ENCODE results near the gene SPDYA. TPM values are rescaled to one million over a fixed set of nuclear protein-coding genes. Genes with fewer than 3 reads are reported as not detected.

Gene SPDYA
- total and polyA plus RNA-seq, 11 donors: 0.06 to 0.50 (median 0.28) TPM; not detected in 5

- Histone ChIP-seq H3K27ac (no peak overlapping the region), H3K27me3 (no peaks in the 10 kb centered on the region), H3K36me3 (peaks cover 0 to 16% (median 13%) of the 10 kb centered on the region in 9 donors), H3K9me3 (peaks cover 0 to 7% (median 0%) of the 10 kb centered on the region in 12 donors), H3K4me1 (peaks cover 0 to 53% (median 26%) of the 10 kb centered on the region in 12 donors), H3K4me3 (no peak overlapping the region)
- no peak for TF ChIP-seq CTCF (IDR thresholded peaks at IDR 0.05)
- no peak for TF ChIP-seq POLR2A (IDR thresholded peaks at IDR 0.05)
- intact Hi-C loops (cut with DNase I): loop anchor here in 1 of 10 donors (10.0 kb wide), 1 partner anchor 333 kb away; no protein-coding TSS in a partner anchor
- 67 to 83% (median 71%) methylated on average over 1 of the region's 1 CpG for WGBS, 4 donors
- no peak for DNase-seq
- ATAC-seq: no peak
These were observed 87.4 kb downstream of the SPDYA start for GRCh38 chr2:28898048-28898447.

Other genes with a start within 250 kb of the SPDYA start
- 100 to 1,000 TPM; 204 to 496 (median 427) TPM for gene PPP1CB, start 59.0 kb upstream of the SPDYA start, total RNA-seq
- 100 to 1,000 TPM; 128 to 232 TPM for gene PPP1CB, start 59.0 kb upstream of the SPDYA start, polyA plus RNA-seq
- 10 to 100 TPM; 12.9 to 24.3 (median 15.9) TPM for gene TRMT61B, start 59.5 kb downstream of the SPDYA start, total RNA-seq
- gene TRMT61B, start 59.5 kb downstream of the SPDYA start, polyA plus RNA-seq: 10 to 100 TPM; 22.4 to 54.7 TPM
- gene WDR43, start 83.8 kb downstream of the SPDYA start, total RNA-seq: 10 to 100 TPM; 14.4 to 35.9 (median 23.9) TPM
- 10 to 100 TPM in 1 of 2 donors, 1 to 10 TPM in 1; 4.5 to 20.6 TPM for gene WDR43, start 83.8 kb downstream of the SPDYA start, polyA plus RNA-seq
- gene TOGARAM2, start 170.5 kb downstream of the SPDYA start, total RNA-seq: 10 to 100 TPM in 3 of 9 donors, 1 to 10 TPM in 5, under 1 TPM in 1; 0.24 to 23.5 (median 6.2) TPM
- gene TOGARAM2, start 170.5 kb downstream of the SPDYA start, polyA plus RNA-seq: 10 to 100 TPM in 1 of 2 donors, 1 to 10 TPM in 1; 5.5 to 23.9 TPM